SK-N-SH treated with all-trans-retinoic acid at 6 μM for 48 hours (cell line): ENCODE data around the gene VWA5A.

Experiments
- ATAC-seq: fragments of 200-7000 bp; cut with Tn5 transposase; 3 replicates; pipeline ENCODE4 v1.9.1; 2020; ENCODE audit warnings: mild to moderate bottlenecking, moderate library complexity
- ARNTL ChIP-seq: fragments of 450-650 bp; formaldehyde crosslinking; IDR thresholded peaks from 2 replicates; pipeline ENCODE4 v1.5.0; 2020; ENCODE audit warnings: low read depth, mild to moderate bottlenecking, moderate library complexity, borderline replicate concordance
- BACH2 ChIP-seq: fragments of 250-450 bp; sonication (Bioruptor Pico); IDR thresholded peaks from 2 replicates; pipeline ENCODE4 v1.9.0; 2021; ENCODE audit warnings: mild to moderate bottlenecking, borderline replicate concordance
- CSDC2 ChIP-seq: fragments of 250-450 bp; sonication (Bioruptor Pico); IDR thresholded peaks from 2 replicates; pipeline ENCODE4 v1.5.0; 2020; ENCODE audit warnings: mild to moderate bottlenecking, moderate library complexity
- ESRRG ChIP-seq: fragments of 250-450 bp; sonication (Bioruptor Pico); IDR thresholded peaks from 2 replicates; pipeline ENCODE4 v1.6.1; 2021; ENCODE audit warnings: mild to moderate bottlenecking
- GLIS3 ChIP-seq: fragments of 250-450 bp; sonication (Bioruptor Pico); IDR thresholded peaks from 2 replicates; pipeline ENCODE4 v1.5.0; 2020; ENCODE audit warnings: mild to moderate bottlenecking, moderate library complexity
- ISL1 ChIP-seq: fragments of 250-450 bp; sonication (Bioruptor Pico); IDR thresholded peaks from 2 replicates; pipeline ENCODE4 v2.1.2; 2022; ENCODE audit warnings: mild to moderate bottlenecking, moderate library complexity
- OSR1 ChIP-seq: fragments of 250-450 bp; sonication (Bioruptor Pico); IDR thresholded peaks from 2 replicates; pipeline ENCODE4 v1.8.0; 2022; ENCODE audit warnings: moderate library complexity, mild to moderate bottlenecking, inconsistent platforms
- PPARA ChIP-seq: fragments of 250-450 bp; sonication (Bioruptor Pico); IDR thresholded peaks from 2 replicates; pipeline ENCODE4 v1.5.0; 2020; ENCODE audit warnings: mild to moderate bottlenecking, borderline replicate concordance
- RARB ChIP-seq: fragments of 250-450 bp; sonication (Bioruptor Pico); IDR thresholded peaks from 2 replicates; pipeline ENCODE4 v1.8.0; 2021; ENCODE audit warnings: mild to moderate bottlenecking, moderate library complexity
- SNAI2 ChIP-seq: fragments of 250-450 bp; sonication (Bioruptor Pico); IDR thresholded peaks from 2 replicates; pipeline ENCODE4 v1.5.0; 2020; ENCODE audit warnings: mild to moderate bottlenecking, moderate library complexity
- TCF4 ChIP-seq: fragments of 250-450 bp; sonication (Bioruptor Pico); IDR thresholded peaks from 2 replicates; pipeline ENCODE4 v1.8.0; 2021; ENCODE audit warnings: mild to moderate bottlenecking, moderate library complexity, borderline replicate concordance
- TOX ChIP-seq: fragments of 250-450 bp; sonication (Bioruptor Pico); IDR thresholded peaks from 2 replicates; pipeline ENCODE4 v1.8.0; 2021; ENCODE audit warnings: mild to moderate bottlenecking, moderate library complexity, borderline replicate concordance
- ZC3H10 ChIP-seq: fragments of 250-450 bp; sonication (Bioruptor Pico); IDR thresholded peaks from 2 replicates; pipeline ENCODE4 v1.5.1; 2021; ENCODE audit warnings: mild to moderate bottlenecking, moderate library complexity
- ZFP3 ChIP-seq: fragments of 250-450 bp; sonication (Bioruptor Pico); IDR thresholded peaks from 2 replicates; pipeline ENCODE4 v1.5.0; 2020; ENCODE audit warnings: mild to moderate bottlenecking, moderate library complexity
- ZFP30 ChIP-seq: fragments of 450-650 bp; formaldehyde crosslinking; IDR thresholded peaks from 2 replicates; pipeline ENCODE4 v1.5.0; 2022; ENCODE audit warnings: mild to moderate bottlenecking, moderate library complexity
- ZNF565 ChIP-seq: fragments of 450-650 bp; formaldehyde crosslinking; conservative IDR thresholded peaks from 2 replicates; pipeline ENCODE4 v1.5.0; 2020; ENCODE audit warnings: low read depth, mild to moderate bottlenecking, moderate library complexity
- ZNF70 ChIP-seq: fragments of 450-650 bp; formaldehyde crosslinking; IDR thresholded peaks from 2 replicates; pipeline ENCODE4 v1.5.0; 2020; ENCODE audit warnings: mild to moderate bottlenecking, moderate library complexity
- ZNF8 ChIP-seq: fragments of 450-650 bp; formaldehyde crosslinking; IDR thresholded peaks from 2 replicates; pipeline ENCODE4 v1.5.0; 2020; ENCODE audit warnings: mild to moderate bottlenecking, moderate library complexity
- TF ChIP-seq, protein P1 (sequence below): fragments of 250-450 bp; sonication (Bioruptor Pico); IDR thresholded peaks from 2 replicates; pipeline ENCODE4 v1.5.1; 2020; ENCODE audit warnings: low read depth, mild to moderate bottlenecking, moderate library complexity
- TF ChIP-seq, protein P2 (sequence below): fragments of 250-450 bp; sonication (Bioruptor Pico); IDR thresholded peaks from 2 replicates; pipeline ENCODE4 v1.8.0; 2021; ENCODE audit warnings: low read depth, mild to moderate bottlenecking, moderate library complexity, borderline replicate concordance
- TF ChIP-seq, protein P3 (sequence below): fragments of 250-450 bp; sonication (Bioruptor Pico); IDR thresholded peaks from 2 replicates; pipeline ENCODE4 v1.5.0; 2020; ENCODE audit warnings: mild to moderate bottlenecking, moderate library complexity

Gene VWA5A

DNA sequence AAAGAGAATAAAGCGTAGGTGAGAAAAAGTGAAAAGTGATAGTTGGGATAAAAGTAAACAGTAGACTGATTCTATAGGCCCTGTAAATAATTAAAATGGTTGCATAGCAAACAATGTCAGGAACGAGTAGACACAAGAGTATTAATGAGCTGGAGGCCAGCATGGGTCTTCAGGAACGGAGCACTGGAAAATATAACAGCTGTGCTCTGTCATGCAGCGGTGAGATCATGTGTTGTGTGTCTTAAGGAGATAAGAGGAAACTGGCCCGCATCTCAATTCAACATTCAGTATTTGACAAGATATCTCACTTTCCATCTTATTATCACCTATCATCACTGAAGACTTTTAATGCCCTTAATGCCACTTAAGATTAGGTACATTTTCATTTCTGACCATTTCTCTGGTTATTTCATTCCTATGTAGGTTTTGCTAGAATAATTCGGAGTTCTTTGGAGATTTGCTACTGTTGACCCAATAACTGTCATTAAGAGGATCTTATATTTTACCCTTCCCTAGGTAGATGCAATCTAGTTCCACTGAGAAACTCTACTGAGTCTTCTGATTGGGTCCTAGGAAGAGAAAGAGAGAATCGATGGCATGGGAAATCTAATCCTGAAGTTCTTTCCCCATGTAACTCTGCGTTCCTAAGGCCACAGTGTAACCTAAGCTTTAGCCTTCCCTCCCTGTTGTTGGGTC, 35.5 kb upstream of the VWA5A start:
- ATAC-seq = no peak
- TF ChIP-seq BACH2 (CRISPR knock-in tag) = no peak

DNA sequence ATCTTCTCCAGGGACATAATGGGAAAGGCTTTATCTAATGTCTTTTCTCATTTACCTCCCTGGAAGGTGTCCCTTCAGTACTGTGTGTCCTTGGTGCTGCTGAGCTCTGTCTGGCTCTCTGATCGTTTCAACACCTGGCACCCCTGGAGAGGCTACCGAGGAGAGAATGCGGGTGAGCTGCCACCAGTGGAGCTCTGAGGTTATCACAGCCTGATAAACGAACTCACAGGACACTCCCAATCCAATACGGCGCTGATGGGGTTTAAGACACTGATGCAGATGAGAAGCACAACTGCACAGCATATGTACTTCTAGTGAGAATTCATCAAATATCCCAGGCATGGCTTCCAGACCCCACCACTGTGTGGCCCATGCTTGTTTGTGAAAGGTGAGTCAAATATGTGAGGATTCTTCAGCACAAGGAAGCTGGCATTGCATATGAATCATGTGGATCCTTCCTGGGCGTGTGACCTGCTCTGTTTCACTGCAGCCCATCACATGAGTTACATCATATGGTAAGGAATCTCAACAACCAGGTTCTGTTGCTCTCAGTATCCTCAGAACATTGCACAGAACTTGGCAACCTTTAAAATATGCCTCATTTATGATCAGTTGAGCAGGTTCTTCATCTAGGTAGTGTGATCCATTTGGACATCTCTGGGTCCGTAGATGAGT, 34.8 kb upstream of the VWA5A start:
- no peak for ATAC-seq
- no peak for TF ChIP-seq ESRRG (CRISPR knock-in tag)
- TF ChIP-seq, protein P1, sequence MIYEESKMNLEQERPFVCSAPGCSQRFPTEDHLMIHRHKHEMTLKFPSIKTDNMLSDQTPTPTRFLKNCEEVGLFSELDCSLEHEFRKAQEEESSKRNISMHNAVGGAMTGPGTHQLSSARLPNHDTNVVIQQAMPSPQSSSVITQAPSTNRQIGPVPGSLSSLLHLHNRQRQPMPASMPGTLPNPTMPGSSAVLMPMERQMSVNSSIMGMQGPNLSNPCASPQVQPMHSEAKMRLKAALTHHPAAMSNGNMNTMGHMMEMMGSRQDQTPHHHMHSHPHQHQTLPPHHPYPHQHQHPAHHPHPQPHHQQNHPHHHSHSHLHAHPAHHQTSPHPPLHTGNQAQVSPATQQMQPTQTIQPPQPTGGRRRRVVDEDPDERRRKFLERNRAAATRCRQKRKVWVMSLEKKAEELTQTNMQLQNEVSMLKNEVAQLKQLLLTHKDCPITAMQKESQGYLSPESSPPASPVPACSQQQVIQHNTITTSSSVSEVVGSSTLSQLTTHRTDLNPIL (CRISPR knock-in tag) = no peak
- TF ChIP-seq CSDC2 (CRISPR knock-in tag) = no peak
- no peak for TF ChIP-seq ZNF8 (CRISPR knock-in tag)
- TF ChIP-seq ZFP30 (CRISPR knock-in tag) = no peak
- TF ChIP-seq, protein P2, sequence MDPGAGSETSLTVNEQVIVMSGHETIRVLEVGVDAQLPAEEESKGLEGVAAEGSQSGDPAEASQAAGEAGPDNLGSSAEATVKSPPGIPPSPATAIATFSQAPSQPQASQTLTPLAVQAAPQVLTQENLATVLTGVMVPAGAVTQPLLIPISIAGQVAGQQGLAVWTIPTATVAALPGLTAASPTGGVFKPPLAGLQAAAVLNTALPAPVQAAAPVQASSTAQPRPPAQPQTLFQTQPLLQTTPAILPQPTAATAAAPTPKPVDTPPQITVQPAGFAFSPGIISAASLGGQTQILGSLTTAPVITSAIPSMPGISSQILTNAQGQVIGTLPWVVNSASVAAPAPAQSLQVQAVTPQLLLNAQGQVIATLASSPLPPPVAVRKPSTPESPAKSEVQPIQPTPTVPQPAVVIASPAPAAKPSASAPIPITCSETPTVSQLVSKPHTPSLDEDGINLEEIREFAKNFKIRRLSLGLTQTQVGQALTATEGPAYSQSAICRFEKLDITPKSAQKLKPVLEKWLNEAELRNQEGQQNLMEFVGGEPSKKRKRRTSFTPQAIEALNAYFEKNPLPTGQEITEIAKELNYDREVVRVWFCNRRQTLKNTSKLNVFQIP (CRISPR knock-in tag) = no peak
- no peak for TF ChIP-seq ISL1 (CRISPR knock-in tag)
- no peak for TF ChIP-seq GLIS3 (CRISPR knock-in tag)
- TF ChIP-seq ARNTL (CRISPR knock-in tag) = no peak
- no peak for TF ChIP-seq ZC3H10 (CRISPR knock-in tag)
- no peak for TF ChIP-seq ZNF70 (CRISPR knock-in tag)
- no peak for TF ChIP-seq OSR1 (CRISPR knock-in tag)
- no peak for TF ChIP-seq ZFP3 (CRISPR knock-in tag)
- TF ChIP-seq, protein P3, sequence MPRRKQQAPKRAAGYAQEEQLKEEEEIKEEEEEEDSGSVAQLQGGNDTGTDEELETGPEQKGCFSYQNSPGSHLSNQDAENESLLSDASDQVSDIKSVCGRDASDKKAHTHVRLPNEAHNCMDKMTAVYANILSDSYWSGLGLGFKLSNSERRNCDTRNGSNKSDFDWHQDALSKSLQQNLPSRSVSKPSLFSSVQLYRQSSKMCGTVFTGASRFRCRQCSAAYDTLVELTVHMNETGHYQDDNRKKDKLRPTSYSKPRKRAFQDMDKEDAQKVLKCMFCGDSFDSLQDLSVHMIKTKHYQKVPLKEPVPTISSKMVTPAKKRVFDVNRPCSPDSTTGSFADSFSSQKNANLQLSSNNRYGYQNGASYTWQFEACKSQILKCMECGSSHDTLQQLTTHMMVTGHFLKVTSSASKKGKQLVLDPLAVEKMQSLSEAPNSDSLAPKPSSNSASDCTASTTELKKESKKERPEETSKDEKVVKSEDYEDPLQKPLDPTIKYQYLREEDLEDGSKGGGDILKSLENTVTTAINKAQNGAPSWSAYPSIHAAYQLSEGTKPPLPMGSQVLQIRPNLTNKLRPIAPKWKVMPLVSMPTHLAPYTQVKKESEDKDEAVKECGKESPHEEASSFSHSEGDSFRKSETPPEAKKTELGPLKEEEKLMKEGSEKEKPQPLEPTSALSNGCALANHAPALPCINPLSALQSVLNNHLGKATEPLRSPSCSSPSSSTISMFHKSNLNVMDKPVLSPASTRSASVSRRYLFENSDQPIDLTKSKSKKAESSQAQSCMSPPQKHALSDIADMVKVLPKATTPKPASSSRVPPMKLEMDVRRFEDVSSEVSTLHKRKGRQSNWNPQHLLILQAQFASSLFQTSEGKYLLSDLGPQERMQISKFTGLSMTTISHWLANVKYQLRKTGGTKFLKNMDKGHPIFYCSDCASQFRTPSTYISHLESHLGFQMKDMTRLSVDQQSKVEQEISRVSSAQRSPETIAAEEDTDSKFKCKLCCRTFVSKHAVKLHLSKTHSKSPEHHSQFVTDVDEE = no peak
- TF ChIP-seq BACH2 (CRISPR knock-in tag) = no peak
- TF ChIP-seq SNAI2 (CRISPR knock-in tag) = no peak
- TF ChIP-seq RARB (CRISPR knock-in tag) = no peak
- no peak for TF ChIP-seq ZNF565 (CRISPR knock-in tag)
- no peak for TF ChIP-seq TOX (CRISPR knock-in tag)
- no peak for TF ChIP-seq TCF4

DNA sequence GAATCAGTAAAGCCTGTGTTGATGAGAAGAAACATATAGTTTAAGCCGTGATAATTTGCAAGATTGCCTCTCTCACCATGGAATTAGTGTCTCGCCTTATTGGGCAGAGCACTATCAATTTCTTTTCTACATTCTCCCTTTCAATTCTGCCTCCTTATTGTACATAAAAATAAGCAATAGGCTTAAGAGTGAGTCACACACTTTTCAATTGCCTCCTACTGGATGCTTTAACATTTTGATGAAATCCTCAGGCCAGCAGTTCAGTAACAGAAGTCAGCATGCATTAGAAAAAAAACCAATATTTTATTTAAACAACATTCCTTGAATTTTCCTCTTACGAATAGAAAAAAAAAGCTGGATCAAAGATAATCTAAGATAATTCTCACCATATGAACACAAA, 33.8 kb upstream of the VWA5A start:
- no peak for ATAC-seq
- TF ChIP-seq ZFP3 (CRISPR knock-in tag) (no peak), ZNF565 (CRISPR knock-in tag) (no peak), GLIS3 (CRISPR knock-in tag) (no peak), ZNF8 (CRISPR knock-in tag) (no peak), ZFP30 (CRISPR knock-in tag) (no peak), TCF4 (no peak), ZC3H10 (CRISPR knock-in tag) (no peak), PPARA (CRISPR knock-in tag) (no peak), TOX (CRISPR knock-in tag) (no peak)
- TF ChIP-seq, protein P2 (CRISPR knock-in tag) = no peak
